ENCODE results near the gene GGNBP2. TPM values are rescaled to one million over a fixed set of nuclear protein-coding genes. Genes with fewer than 3 reads are reported as not detected.

GGNBP2 gene
- total RNA-seq, 1 donor from 2014 or later = 41.7 TPM

GRCh38 chr17:36629970-36630502 lies 85.3 kb downstream of the GGNBP2 start:
- no peak overlapping the region for H3K27ac ChIP-seq (replicated peaks)
- no peak for TF ChIP-seq CTCF (IDR thresholded peaks at IDR 0.05; ENCODE audit: borderline replicate concordance)
- peaks cover 17% of the 10 kb centered on the region for H3K4me1 ChIP-seq
- intact Hi-C loops (cut with micrococcal nuclease) = loop anchor here (10.0 kb wide), 1 partner anchor 415 kb away; no protein-coding TSS in a partner anchor
- no peaks in the 10 kb centered on the region for H3K9me3 ChIP-seq (replicated peaks)
- no peaks in the 10 kb centered on the region for H3K36me3 ChIP-seq
- DNase-seq = no peak
- H3K27me3 ChIP-seq (ENCODE audit: low read depth) = peaks cover 46% of the 10 kb centered on the region
- H3K4me3 ChIP-seq = no peak overlapping the region

GRCh38 chr17:36631022-36631421 lies 86.3 kb downstream of the GGNBP2 start:
- no peak overlapping the region for H3K4me3 ChIP-seq
- DNase-seq = no peak
- no peak for TF ChIP-seq CTCF (IDR thresholded peaks at IDR 0.05; ENCODE audit: borderline replicate concordance)
- no peaks in the 10 kb centered on the region for H3K36me3 ChIP-seq
- H3K4me1 ChIP-seq = peaks cover 17% of the 10 kb centered on the region
- no peak overlapping the region for H3K27ac ChIP-seq (replicated peaks)
- intact Hi-C loops (cut with micrococcal nuclease) = no loop called here
- H3K9me3 ChIP-seq (replicated peaks) = no peaks in the 10 kb centered on the region
- H3K27me3 ChIP-seq (ENCODE audit: low read depth) = peaks cover 56% of the 10 kb centered on the region

- Histone ChIP-seq H3K36me3 (no peaks in the 10 kb centered on the region), H3K27me3 (ENCODE audit: low read depth) (peaks cover 77% of the 10 kb centered on the region), H3K9me3 (replicated peaks) (no peaks in the 10 kb centered on the region), H3K4me3 (no peak overlapping the region), H3K4me1 (peaks cover 17% of the 10 kb centered on the region), H3K27ac (replicated peaks) (no peak overlapping the region)
- no peak for TF ChIP-seq CTCF (IDR thresholded peaks at IDR 0.05; ENCODE audit: borderline replicate concordance)
- no peak for DNase-seq
- intact Hi-C loops (cut with micrococcal nuclease) = no loop called here
These were observed 88.4 kb downstream of the GGNBP2 start for GRCh38 chr17:36632916-36633771.

Other genes starting within 250 kb of the GGNBP2 start
- gene TBC1D3G, start 221.0 kb upstream of the GGNBP2 start, total RNA-seq = not detected
- not detected for gene TBC1D3H, start 156.5 kb upstream of the GGNBP2 start, total RNA-seq
- gene ZNHIT3, start 58.2 kb upstream of the GGNBP2 start, total RNA-seq = 22.9 TPM
- gene MYO19, start 10.1 kb upstream of the GGNBP2 start, total RNA-seq = 11.8 TPM
- gene PIGW, start 9.9 kb upstream of the GGNBP2 start, total RNA-seq = 3.3 TPM
- 13.1 TPM for gene DHRS11, start 47.0 kb downstream of the GGNBP2 start, total RNA-seq
- gene MRM1, start 56.7 kb downstream of the GGNBP2 start, total RNA-seq = 8.7 TPM